AG08395 (cell line): ENCODE results near the gene ARHGEF12.

Source experiments
- DNase-seq: peaks from one replicate; pipeline ENCODE4 v3.0.0; 2012; ENCODE audit warnings: mixed read lengths, low spot score

ARHGEF12 gene

DNA sequence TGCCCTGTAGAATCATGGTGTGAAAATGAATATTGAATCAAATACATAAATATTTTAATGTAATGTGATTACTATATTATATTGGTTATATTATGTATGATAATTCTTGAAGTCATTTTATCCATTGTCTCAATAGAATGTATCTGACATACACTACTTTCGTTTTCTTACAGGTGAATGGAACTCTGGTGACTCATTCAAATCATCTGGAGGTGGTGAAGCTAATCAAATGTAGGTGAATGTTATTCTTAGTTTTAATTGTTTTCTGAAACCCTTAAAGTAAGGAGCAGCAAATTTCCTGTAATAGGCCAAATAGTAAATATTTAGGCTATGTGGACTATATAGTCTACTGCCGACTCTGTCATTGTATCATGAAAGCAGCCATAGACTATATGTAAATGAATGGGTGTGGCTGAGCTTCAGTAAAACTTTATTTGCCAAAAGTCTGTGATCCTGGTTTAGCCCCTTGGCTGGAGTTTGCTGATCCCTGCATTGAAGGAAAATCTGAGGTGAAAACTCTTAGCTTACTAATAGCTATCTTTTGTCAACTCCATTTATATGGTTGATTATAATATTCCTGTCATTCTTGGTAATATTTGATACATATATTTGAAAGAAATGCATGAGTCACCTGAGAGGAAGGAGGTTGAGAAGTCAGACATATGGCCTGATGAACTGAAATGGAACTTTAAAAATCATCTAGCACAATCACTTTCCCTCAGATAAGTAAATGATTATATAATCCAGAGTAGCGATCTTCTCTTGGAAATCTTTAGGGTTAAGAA is 88.2 kb downstream of the ARHGEF12 start:
- no peak for DNase-seq

DNA sequence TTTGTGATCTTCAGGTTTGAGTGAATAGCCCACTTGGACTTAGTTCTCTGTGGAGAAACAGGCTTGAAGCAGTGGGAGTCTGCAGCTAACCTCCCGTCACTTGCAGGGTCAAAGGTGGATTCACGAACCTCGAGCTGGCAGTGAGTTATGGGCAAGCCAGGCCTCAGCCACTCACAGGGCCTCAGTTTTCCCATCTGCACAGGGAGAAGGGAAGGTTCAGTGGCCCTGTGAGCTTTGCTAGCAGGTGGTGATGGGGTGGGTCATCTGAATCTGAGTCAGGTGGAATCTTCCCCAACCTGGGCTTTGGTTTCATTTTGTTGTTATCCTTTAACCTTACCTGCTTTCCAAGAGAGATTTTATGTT is 88.7 kb downstream of the ARHGEF12 start:
- DNase-seq = no peak

DNA sequence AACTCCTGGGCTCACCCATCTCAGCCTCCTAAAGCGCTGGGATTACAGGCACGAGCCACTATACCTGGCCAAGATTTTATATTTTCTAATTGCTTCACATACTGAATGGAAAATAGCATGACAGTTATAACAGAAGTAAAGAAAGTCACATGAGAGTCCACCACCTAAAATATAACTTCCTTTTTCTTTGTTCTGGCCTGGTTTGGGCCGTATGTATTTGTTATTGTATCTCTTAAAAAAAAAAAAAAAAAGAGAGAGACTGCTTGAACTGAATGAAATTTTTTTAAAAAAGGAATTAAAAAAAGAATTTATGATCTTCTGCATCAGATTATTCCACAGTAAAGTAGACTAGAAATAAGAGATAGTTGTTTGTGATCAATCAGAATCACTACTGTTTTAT is 89.3 kb downstream of the ARHGEF12 start:
- no peak for DNase-seq

DNA sequence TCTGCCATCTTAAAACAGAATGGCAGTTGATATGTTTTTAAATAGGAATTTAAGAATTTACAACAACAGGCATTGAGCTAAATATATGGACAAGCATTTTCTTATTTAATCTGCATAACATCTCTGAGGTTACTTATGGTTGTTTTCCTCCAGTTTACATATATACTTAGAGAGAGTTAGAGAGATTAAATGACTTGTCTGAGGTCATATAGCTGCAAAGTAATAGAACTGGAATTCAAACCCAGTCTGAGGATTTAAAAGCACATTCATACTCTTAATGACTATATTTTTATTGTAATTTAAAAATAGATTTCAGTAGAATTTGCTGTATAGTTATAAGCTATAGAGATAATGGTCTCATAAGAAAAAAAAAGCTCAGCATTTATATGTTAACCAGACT is 93.9 kb downstream of the ARHGEF12 start:
- DNase-seq = no peak

DNA sequence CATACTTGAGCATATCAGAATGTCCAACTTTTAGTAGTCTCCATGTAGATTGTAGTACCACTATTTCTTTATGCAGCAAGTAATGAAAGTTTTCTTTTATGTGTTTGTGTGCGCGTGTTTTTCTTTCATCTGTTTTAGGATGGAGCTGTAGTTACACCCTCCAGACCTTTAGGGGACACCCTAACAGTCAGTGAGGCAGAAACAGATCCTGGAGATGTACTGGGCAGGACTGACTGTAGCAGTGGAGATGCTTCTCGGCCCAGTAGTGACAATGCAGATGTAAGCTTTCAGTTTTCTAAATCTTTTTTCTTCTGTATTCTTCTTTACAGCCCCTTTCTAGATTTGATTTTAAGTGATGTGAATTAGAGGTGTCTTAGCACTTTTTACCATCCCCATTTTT is 95.4 kb downstream of the ARHGEF12 start:
- peak; percentile 59 for DNase-seq

DNA sequence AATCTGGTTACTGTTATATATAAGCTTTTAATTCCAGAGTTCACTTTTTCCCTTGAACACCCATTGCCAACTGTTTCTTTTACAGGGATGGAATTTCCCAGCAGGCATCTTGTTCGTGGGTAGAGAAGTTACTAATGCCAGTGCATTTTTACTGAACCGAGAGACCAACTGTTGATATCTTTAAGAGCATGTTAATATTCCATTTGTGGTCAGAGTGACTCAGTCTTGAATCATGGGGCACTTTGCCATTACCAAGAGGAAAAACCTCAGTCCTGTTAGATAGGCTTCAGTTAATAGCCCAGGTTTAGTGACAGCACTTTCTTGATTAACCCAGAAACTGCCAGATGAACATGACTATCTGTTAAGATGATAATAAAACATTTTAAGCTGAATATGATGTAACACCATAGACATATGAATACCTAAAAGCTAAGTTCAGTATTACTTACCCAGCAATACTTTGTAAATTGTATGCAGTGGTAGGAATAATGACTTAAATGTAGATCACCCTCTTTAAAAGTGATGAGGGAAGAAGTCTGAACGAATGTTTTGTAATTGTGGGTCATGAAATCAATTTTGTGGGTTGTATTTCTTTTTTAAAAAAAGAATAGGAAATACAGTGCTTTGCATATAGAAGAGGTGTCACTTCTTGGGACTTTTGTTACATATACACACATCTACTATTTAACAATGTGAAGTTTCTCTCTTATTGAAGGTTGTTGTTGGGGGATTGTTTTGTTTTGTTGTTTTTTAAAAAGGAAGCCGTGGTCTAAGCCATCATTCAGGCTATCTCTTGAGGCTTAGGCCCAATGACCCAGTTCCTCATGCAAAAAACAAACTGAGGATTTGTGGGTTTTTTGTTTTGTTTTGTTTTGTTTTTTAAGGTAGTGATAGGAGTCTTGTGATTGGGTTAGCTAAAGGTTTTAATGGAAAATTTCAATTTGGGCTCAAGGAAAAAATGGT is 96.1 kb downstream of the ARHGEF12 start:
- DNase-seq = peak; percentile 91

DNA sequence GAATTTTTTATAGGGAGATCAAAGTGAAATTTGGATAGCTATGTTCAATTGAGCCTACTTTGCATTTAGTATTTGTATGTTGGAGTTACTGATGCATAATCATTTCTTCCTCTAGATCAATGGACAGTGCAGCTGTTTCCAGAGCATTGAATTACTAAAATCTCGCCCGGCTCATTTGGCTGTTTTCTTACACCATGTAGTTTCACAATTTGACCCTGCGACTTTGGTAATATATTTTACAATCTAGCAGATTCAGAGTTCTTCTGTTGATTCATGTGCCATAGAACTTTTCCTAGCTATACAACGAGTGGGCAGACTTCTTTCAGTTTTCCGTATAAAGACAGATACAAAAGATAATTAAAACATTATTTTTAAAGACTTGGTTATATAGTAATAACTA is 105.4 kb downstream of the ARHGEF12 start:
- DNase-seq = no peak

DNA sequence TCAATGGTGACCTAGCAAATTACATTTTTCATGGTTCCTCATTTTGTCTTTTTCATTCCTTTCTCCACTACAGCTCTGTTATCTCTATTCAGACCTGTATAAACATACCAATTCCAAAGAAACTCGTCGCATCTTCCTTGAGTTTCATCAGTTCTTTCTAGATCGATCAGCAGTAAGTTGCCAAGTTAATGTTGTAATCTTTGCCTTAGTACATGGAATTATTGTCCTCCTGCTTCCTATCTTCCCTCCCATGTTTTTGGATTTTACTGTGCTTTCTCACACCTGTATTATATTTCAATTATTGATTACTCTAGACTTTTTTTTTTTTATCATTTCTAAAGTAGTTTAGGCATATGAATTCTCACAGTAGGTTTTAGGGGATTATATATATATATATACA is 105.8 kb downstream of the ARHGEF12 start:
- DNase-seq = no peak

DNA sequence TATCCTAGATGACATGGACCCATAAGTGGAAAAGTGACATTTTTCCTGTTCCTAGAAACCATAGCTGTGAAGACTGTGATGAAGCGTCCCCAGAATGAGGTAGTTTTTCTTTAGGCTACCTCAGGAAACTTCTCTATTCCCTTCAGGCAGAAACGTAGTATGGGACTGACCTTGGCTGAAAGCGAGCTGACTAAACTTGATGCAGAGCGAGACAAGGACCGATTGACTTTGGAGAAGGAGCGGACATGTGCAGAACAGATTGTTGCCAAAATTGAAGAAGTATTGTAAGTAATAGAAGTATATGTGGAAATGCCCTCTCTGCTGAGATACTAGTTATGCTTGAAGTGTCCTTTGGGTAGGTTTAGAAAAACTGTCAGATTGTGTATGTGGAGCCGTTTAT is 110.6 kb downstream of the ARHGEF12 start:
- DNase-seq = no peak

DNA sequence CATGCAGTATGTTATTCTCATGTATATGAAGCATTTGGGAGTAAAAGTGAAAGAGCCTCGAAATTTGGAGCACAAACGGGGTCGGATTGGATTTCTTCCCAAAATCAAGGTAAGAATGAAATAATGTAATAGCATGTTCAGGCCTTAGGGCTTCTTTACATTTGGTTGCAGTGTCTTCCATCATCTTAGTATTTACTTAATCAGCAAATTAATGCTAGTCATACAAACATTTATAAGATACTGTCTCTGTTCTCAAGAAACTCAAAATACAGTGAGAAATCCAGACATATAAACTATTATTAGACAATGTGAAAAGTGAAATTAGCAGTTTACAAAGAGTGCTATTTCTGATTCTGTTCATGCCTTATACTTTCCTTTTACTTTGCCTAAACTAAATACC is 112.0 kb downstream of the ARHGEF12 start:
- no peak for DNase-seq

DNA sequence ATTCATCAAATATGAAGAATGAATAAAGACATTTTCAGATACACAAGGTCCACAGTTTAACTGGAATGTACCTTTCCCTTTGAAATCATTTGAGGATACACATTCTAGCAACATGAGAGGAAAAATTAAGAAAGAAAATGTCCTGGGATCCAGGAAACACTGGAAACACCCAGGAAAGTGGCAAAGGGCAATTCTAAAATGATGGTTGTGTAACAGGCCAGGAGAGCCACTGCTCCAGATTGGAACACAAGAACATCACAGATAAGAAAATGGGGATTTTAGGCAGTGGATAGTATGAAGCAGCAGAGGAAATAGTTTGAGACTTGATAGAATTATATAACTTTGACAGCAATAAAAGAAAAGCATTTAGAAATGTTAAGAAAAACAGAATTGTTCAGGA is 119.3 kb downstream of the ARHGEF12 start:
- DNase-seq = no peak

DNA sequence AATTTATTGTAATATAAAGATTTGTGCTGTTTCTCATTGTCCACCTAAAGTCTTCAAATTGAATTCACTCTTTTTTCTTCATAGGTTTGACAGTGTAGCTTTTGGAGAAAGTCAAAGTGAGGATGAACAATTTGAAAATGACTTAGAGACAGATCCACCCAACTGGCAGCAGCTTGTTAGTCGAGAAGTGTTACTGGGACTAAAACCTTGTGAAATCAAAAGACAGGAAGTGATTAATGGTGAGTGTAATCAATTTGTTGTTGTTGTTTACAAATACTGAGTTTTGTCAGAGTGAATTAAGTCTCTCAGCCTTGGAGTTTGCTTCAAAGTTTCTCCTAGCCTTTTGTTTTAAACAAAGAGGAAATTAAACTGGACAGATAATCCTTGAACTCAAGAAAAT is 121.8 kb downstream of the ARHGEF12 start:
- no peak for DNase-seq

DNA sequence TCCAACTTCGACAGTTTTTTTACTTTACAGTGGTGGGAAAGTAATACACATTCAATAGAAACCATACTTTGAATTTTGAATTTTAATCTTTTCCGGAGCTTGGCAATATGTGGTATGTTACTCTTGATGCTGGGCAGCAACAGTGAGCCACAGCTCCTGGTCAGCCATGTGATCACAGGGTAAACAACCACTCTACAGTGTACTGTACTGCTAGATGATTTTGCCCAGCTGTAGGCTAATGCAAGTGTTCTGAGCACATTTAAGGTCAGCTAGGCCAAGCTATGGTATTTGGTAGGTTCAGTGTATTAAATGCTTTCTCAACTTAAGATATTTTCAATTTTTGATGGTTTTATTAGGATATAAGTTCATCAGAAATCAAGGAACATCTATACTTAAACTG is 126.6 kb downstream of the ARHGEF12 start:
- no peak for DNase-seq

DNA sequence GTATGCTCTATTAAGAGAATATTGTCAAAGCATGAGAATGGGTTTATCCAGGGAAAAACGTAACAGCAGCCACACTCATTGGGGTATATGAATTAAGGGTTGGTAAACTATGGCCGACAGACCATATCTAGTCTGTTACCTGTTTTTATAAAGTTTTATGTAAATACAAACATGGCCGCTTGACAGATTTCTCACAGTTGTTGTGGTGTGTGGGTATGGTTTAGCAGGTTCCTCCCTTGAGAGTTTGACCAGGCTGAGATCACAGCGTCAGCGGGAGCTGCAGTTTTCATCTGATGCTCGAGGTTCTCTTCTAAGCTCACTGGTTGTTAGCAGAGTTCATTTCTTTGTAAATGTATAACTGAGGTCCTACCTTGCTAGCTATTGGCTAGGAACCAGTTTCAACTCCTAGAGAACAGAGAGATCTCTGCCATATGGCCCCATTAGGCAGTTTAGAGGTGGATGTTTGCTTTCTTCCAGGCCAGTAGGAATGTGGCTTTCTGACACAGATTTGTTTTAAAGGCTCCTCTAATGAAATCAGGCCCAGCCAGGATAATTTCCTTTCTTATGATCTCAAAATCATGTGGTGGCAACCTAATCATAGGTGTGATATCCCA is 129.8 kb downstream of the ARHGEF12 start:
- DNase-seq = no peak

DNA sequence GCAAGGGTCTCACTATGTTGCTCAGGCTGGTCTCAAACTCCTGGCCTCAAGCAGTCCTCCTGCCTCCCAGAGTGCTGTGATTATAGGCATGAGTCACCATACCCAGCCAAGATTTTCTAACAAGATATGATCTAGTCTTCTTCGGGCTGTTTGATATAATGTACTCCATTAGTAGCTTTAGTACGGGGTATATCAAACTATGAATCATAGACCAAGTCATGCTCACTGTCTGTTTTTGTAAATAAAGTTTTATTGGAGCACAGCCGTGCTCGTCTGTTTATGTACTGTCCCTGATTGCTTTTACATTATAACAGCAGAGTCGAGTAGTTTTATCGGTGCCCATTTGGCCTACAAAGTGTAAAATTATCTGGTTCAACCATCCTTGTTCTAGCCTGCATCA is 131.4 kb downstream of the ARHGEF12 start:
- no peak for DNase-seq

DNA sequence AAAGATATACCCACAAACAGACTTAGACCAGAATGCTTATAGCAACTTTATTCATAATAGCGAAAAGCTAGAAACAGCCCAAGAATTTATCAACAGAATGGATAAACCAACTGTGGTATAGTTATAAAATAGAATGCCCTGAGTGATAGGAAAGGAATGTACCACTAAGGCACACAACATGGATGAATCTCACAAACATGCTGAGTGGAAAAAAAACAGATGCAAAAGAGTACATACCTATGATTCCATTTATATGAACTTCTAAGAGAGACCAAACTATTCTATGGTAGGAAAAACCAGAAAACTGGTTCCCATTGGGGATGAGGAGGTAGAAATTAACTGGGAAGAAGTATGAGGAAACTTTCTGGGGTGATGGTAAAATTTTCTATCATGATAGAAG is 134.9 kb downstream of the ARHGEF12 start:
- peak; percentile 81 for DNase-seq

DNA sequence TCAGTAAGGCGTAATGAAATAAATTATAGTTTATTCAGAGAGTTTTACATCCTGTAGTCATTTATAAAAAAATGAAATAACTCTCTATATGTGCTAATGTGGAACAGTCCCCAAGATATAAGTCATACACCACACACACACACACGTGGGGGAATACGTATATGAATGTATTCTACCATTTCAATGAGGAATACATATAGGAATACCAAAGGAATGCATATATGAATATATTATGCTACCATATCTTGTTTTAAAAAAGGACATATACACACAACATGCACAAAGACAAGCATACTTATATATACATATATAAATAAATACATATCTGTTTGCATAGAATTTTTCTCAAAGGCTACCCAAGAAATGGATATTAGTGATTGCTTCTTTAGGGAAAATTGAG is 135.8 kb downstream of the ARHGEF12 start:
- DNase-seq = no peak

DNA sequence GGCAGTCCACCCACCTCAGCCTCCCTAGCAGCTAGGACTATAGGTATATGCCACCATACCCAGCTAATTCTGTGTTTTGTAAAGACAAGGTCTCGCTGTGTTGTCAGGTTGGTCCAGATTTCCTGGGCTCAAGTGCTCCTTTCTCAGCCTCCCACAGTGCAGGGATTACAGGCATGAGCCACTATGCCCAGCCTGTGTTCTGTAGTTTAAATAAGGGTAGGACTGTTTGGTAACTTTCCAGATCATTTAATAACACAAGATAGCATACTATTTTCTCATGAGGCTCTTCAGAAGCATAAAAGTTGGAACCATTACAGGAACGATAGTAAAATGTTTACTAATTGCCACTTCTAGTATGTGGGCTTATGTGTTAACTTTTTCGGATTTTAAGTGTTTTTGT is 137.3 kb downstream of the ARHGEF12 start:
- DNase-seq = no peak

DNA sequence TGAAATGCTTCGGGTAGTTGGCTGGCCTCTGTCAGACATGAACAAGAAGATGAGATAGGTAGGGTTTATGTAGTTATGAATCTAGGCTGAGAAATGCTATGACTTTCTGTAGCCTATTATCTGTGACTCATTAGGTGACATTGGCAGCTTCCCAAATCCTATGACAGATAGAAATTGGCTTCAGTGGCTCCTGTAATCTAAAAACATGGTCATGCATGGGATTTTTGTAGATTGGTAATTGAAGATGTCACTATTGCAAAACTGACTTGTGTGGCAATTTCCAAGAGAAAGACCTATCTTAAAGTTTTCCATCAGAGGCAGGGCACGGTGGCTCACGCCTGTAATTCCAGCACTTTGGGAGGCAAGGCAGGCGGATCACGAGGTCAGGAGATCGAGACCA is 145.9 kb downstream of the ARHGEF12 start:
- DNase-seq = peak; percentile 21

DNA sequence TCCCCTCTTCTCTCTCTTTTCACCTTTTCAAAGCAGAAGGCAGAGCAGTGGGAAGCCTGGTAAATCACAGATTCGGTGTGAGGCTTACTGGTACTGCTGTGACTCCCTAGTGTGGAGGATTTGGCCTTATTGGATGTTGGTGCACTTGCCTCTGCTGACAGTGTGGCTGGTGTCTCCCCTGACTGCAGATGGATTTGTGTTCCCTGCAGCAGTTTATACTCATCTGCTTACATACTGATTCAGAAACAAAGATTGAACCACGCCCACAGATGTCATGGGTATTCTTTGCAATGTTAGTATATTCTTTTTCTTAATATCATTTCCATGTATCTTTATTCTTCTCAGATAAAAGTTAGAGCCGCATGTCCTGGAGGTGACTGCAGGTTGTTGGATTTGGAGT is 148.5 kb downstream of the ARHGEF12 start:
- DNase-seq = no peak

DNA sequence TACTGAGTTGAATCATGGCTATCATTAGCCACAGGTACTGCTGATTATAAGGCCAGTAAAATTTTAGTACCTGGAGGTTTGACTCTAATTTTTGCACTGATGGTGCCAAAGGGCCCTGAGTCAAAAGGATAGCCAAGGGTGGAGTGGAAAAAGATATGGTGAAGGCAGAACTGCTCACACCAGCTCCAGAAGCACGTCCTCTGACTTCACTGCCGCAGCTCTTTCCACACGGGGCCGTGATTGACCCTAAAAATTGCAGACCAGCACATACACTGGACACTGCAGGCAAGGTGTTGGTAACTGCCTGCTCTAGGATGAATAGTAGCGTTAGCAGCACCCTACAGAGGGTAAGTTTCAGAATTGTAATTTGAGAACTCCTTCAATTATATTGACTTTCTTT is 149.9 kb downstream of the ARHGEF12 start:
- no peak for DNase-seq

DNA sequence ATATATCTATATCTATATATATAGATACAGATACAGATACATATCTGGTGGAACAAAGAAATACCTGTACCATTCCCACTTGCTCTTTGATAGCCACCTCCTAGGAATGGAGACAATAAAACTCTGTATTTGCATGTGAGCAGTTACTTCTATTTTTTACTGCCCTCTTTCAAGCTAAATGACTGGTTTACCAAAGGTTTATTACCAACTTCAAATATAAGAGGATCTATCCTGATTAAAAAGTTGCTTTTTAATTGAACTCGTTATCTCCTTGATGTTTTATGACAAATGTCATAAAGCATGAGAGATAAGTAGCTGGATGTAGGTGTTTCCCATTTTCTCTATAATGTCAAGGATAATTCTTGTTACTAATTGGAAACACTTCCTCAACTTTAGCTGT is 153.6 kb downstream of the ARHGEF12 start:
- no peak for DNase-seq

DNA sequence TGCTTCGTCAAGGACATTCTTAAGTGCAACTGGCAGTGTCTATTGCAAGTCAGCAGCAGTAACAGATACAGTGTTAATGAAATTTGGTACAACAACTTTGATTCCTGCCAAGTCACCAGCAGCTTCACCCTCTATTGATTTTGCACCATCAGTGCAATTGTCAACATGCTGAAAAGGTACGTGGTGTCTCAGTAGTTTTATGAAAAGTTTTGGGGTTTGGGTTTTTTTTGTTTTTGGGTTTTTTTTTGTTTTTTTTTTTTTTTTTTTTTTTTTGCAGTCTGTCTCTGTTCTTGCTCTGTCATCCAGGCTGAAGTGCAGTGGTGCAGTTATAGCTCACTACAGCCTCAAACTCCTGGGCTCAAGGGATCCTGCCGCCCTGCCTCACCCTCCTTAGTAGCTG is 156.3 kb downstream of the ARHGEF12 start:
- DNase-seq = no peak
